Neural progenitor cell (in vitro differentiated cells): Measurements from ENCODE around the gene GNRHR. TPM values are rescaled to one million over a fixed set of nuclear protein-coding genes. Genes with fewer than 3 reads are reported as not detected.

Source experiments
- DNase-seq: peaks from one replicate; pipeline ENCODE4 v3.0.0-alpha.2; 2016; ENCODE audit warnings: low spot score
- H2AFZ ChIP-seq: fragments of 200-600 bp; sonication (generic); replicated peaks from 2 replicates; pipeline ENCODE4 v1.6.1; 2016; ENCODE audit warnings: antibody characterized with exemption
- H3F3A ChIP-seq: fragments of 200-600 bp; sonication (generic); 2 replicates; pipeline ENCODE4 v1.6.1; 2016; ENCODE audit warnings: antibody characterized with exemption, low read depth
- H3K27ac ChIP-seq: fragments of 200-600 bp; sonication (generic); 2 replicates; pipeline ENCODE4 v1.5.1; 2016; ENCODE audit warnings: mild to moderate bottlenecking
- H3K27me3 ChIP-seq: fragments of 200-600 bp; sonication (generic); 2 replicates; pipeline ENCODE4 v1.6.1; 2016; ENCODE audit warnings: mild to moderate bottlenecking, moderate library complexity
- H3K36me3 ChIP-seq: fragments of 200-600 bp; sonication (generic); 2 replicates; pipeline ENCODE4 v1.5.1; 2016
- H3K4me1 ChIP-seq: fragments of 200-600 bp; sonication (generic); 2 replicates; pipeline ENCODE4 v1.6.1; 2016; ENCODE audit warnings: mixed run types
- H3K4me2 ChIP-seq: fragments of 200-600 bp; sonication (generic); 2 replicates; pipeline ENCODE4 v1.6.1; 2016
- H3K4me3 ChIP-seq: fragments of 200-600 bp; sonication (generic); 2 replicates; pipeline ENCODE4 v1.5.1; 2016
- H3K79me2 ChIP-seq: fragments of 200-600 bp; sonication (generic); 2 replicates; pipeline ENCODE4 v1.6.1; 2016; ENCODE audit warnings: low read depth
- H3K9ac ChIP-seq: fragments of 200-600 bp; sonication (generic); 2 replicates; pipeline ENCODE4 v1.6.1; 2016
- H3K9me3 ChIP-seq: fragments of 200-600 bp; sonication (generic); 2 replicates; pipeline ENCODE4 v1.5.1; 2016; ENCODE audit warnings: low read depth
- H4K20me1 ChIP-seq: fragments of 200-600 bp; sonication (generic); 2 replicates; pipeline ENCODE4 v1.6.1; 2016; ENCODE audit warnings: low read depth
- H3K27ac Mint-ChIP-seq: 3 replicates; pipeline ENCODE4 v1.8.0; 2021; ENCODE audit warnings: mixed read lengths
- H3K27me3 Mint-ChIP-seq: 2 replicates; pipeline ENCODE4 v1.8.0; 2022; ENCODE audit warnings: low read depth, mild to moderate bottlenecking, inconsistent platforms, moderate library complexity, mixed read lengths; ENCODE audit not compliant: insufficient read depth
- H3K36me3 Mint-ChIP-seq: 3 replicates; pipeline ENCODE4 v1.8.0; 2021; ENCODE audit warnings: mixed read lengths
- H3K4me1 Mint-ChIP-seq: 3 replicates; pipeline ENCODE4 v1.8.0; 2021; ENCODE audit warnings: mixed read lengths
- H3K4me3 Mint-ChIP-seq: 3 replicates; pipeline ENCODE4 v1.8.0; 2021; ENCODE audit warnings: mild to moderate bottlenecking, moderate library complexity, mixed read lengths
- H3K9me3 Mint-ChIP-seq: 3 replicates; pipeline ENCODE4 v1.8.0; 2020; ENCODE audit warnings: mixed read lengths
- CTCF ChIP-seq: fragments of 200-600 bp; sonication (generic); IDR thresholded peaks from 2 replicates; pipeline ENCODE4 v1.5.1; 2017; ENCODE audit warnings: antibody characterized with exemption, mild to moderate bottlenecking
- EZH2 ChIP-seq: fragments of 200-600 bp; sonication (generic); IDR thresholded peaks from 2 replicates; pipeline ENCODE4 v1.6.1; 2017; ENCODE audit warnings: antibody characterized with exemption, mild to moderate bottlenecking, moderate library complexity
- EZH2phosphoT487 ChIP-seq: fragments of 200-600 bp; sonication (generic); IDR thresholded peaks from 2 replicates; pipeline ENCODE4 v1.6.1; 2017; ENCODE audit warnings: antibody characterized with exemption
- small RNA-seq: library from RNA; depleted of rRNA; stranded (forward); fragments of <200 nt; gene quantifications from one replicate; pipeline ENCODE3, GENCODE V24; 2015
- total RNA-seq: library from RNA; depleted of rRNA; stranded (reverse); fragments of >200 nt; gene quantifications from 2 replicates; pipeline ENCODE4 v1.2.3, GENCODE V29; 2015; ENCODE audit warnings: low replicate concordance

Gene GNRHR
- total RNA-seq, 1 donor from 2014 or later, result not detected

DNA sequence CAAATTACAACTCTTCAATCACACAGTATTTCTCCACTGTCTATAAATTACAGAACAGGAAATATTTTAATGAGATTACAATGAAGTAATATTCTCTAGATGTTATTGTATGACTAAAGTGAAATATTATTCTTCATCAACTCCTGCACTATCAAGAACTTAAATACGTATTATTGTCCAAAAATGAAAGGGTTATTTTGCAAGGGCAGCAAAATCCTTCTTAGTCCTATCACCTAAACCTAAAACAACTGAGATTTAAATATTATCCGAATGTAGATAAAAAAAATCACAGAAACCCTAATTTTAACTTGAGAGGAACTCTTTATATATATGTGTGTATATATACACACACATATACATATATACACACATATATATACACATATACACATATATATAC, 58.1 kb downstream of the GNRHR start:
- no peak overlapping the region for H2AFZ ChIP-seq

GRCh38 chr4:67694662-67695061, 59.5 kb downstream of the GNRHR start:
- TF ChIP-seq EZH2phosphoT487 (no peak), EZH2 (no peak), CTCF (no peak)
- H3K27me3 Mint-ChIP-seq, result no peaks in the 10 kb centered on the region
- H4K20me1 ChIP-seq, result no peaks in the 10 kb centered on the region
- H3K9me3 ChIP-seq, result no peaks in the 10 kb centered on the region
- H3K4me3 Mint-ChIP-seq, result no peak overlapping the region
- peaks cover 4% of the 10 kb centered on the region for H3K4me1 ChIP-seq
- H3K27ac Mint-ChIP-seq, result no peak overlapping the region
- H3F3A ChIP-seq, result no peaks in the 10 kb centered on the region
- H3K9ac ChIP-seq, result no peak overlapping the region
- peaks cover 42% of the 10 kb centered on the region for H3K36me3 Mint-ChIP-seq
- H3K4me3 ChIP-seq, result no peak overlapping the region
- peaks cover 5% of the 10 kb centered on the region for H3K4me1 Mint-ChIP-seq
- DNase-seq, result no peak
- peaks cover 92% of the 10 kb centered on the region for H3K79me2 ChIP-seq
- peaks cover 5% of the 10 kb centered on the region for H3K9me3 Mint-ChIP-seq
- H3K4me2 ChIP-seq, result no peak overlapping the region
- no peaks in the 10 kb centered on the region for H3K27me3 ChIP-seq
- no peaks in the 10 kb centered on the region for H3K36me3 ChIP-seq
- no peak overlapping the region for H2AFZ ChIP-seq
- no peak overlapping the region for H3K27ac ChIP-seq

More for the DNA sequence above, 58.1 kb downstream of the GNRHR start:
- DNase-seq, result no peak
- Histone ChIP-seq H3K36me3 (no peaks in the 10 kb centered on the region), H3K79me2 (peaks cover 89% of the 10 kb centered on the region), H3K4me1 (peaks cover 6% of the 10 kb centered on the region), H3K9me3 (no peaks in the 10 kb centered on the region), H3K27ac (no peak overlapping the region), H3K4me3 (no peak overlapping the region), H3K27me3 (no peaks in the 10 kb centered on the region), H3K4me2 (no peak overlapping the region), H3K9ac (no peak overlapping the region), H3F3A (peaks cover 6% of the 10 kb centered on the region), H4K20me1 (no peaks in the 10 kb centered on the region)
- Mint-ChIP-seq H3K4me3 (no peak overlapping the region), H3K9me3 (peaks cover 5% of the 10 kb centered on the region), H3K36me3 (peaks cover 38% of the 10 kb centered on the region), H3K27ac (no peak overlapping the region), H3K4me1 (peaks cover 11% of the 10 kb centered on the region), H3K27me3 (peaks cover under 1% of the 10 kb centered on the region)
- TF ChIP-seq EZH2 (no peak), CTCF (no peak), EZH2phosphoT487 (no peak)

GRCh38 chr4:67691328-67691727, 62.9 kb downstream of the GNRHR start:
- Histone ChIP-seq H3K9ac (no peak overlapping the region), H3K9me3 (no peaks in the 10 kb centered on the region), H3F3A (no peaks in the 10 kb centered on the region), H4K20me1 (no peaks in the 10 kb centered on the region), H3K27me3 (no peaks in the 10 kb centered on the region), H3K4me1 (no peaks in the 10 kb centered on the region), H3K79me2 (peaks cover 83% of the 10 kb centered on the region), H3K36me3 (no peaks in the 10 kb centered on the region), H3K4me2 (no peak overlapping the region), H2AFZ (no peak overlapping the region), H3K27ac (no peak overlapping the region), H3K4me3 (no peak overlapping the region)
- Mint-ChIP-seq H3K36me3 (peaks cover 37% of the 10 kb centered on the region), H3K27ac (no peak overlapping the region), H3K27me3 (no peaks in the 10 kb centered on the region), H3K4me3 (no peak overlapping the region), H3K9me3 (peaks cover 5% of the 10 kb centered on the region), H3K4me1 (no peaks in the 10 kb centered on the region)
- TF ChIP-seq EZH2phosphoT487 (no peak), EZH2 (no peak), CTCF (no peak)
- no peak for DNase-seq

Small RNAs within 50 kb of the gene (small RNA-seq; reads per million reads assigned to genes)
- gene RF00091, result not detected

Other genes starting within 250 kb of the GNRHR start
- gene CENPC, start 208.9 kb downstream of the GNRHR start, total RNA-seq, result 48.4 and 85.2 TPM in 2 replicates
- gene STAP1, start 195.7 kb downstream of the GNRHR start, total RNA-seq, result not detected in 2 replicates
- gene UBA6, start 53.2 kb downstream of the GNRHR start, total RNA-seq, result 120 and 162 TPM in 2 replicates
- not detected in 2 replicates for gene TMPRSS11D, start 129.6 kb upstream of the GNRHR start, total RNA-seq
- not detected in 2 replicates for gene TMPRSS11A, start 209.1 kb upstream of the GNRHR start, total RNA-seq